GM19240 (cell line): ENCODE results near the gene DUX4.
"Not testable (repeated sequence)": the region's sequence is repeated elsewhere in the genome, so short reads cannot be mapped to it uniquely, and the experiment has no call there.

Experiments used
- DNase-seq: peaks from one replicate; pipeline ENCODE4 v3.0.0; 2011; ENCODE audit warnings: low spot score; ENCODE audit not compliant: insufficient read length

Gene DUX4

GRCh38 chr4:190173428-190173827, at the start of gene DUX4:
Gene DUX4, plus strand, starts transcription at chr4:190173774. Its CDS starts 0 bp downstream, at chr4:190173774.
- not testable (repeated sequence) for DNase-seq

- not testable (repeated sequence) for DNase-seq
Observed at GRCh38 chr4:190175436-190175835, 1.9 kb downstream of the DUX4 start.

DNA sequence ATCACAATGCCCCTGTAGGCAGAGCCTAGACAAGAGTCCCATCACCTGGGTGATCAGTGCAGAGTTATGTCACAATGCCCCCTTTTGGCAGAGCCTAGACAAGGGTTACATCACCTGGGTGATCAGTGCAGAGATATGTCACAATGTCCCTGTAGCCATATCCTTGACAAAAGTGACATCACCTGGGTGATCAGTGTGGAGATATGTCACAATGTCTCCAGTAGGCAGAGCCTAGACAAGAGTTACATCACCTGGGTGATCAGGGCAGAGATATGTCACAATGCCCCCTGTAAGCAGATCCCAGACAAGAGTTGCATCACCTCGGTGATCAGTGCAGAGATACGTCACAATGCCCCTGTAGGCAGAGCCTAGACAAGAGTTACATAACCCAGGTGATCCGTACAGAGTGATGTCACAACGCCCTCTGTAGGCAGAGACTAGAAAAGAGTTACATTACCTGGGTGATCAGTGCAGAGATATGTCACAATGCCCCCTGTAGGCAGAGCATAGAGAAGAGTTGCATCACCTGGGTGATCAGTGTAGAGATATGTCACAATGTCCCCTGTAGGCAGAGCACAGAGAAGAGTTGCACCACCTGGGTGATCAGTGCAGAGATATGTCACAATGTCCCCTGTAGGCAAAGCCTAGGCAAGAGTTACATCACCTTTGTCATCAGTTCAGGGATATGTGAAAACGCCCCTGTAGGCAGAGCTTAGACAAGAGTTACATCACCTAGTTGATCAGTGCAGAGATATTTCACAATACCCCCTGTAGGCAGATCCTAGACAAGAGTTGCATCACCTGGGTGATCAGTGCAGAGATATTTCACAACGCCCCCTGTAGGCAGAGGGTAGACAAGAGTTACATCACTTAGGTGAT, 4.4 kb downstream of the DUX4 start:
- not testable (repeated sequence) for DNase-seq

DNA sequence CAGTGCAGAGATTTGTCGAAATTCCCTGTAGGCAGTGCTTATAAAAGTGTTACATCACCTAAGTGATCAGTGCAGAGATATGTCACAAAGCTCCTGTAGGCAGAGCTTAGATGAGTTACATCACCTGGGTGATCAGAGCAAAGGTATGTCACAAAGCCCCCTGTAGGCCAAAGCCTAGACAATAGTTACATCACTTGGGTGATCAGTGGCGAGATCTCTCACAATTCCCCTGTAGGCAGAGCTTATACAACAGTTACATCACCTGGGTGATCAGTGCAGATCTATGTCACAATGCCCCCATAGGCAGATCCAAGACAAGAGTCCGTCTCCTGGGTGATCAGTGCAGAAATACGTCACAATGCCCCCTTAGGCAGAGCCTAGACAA, 5.0 kb downstream of the DUX4 start:
- DNase-seq, result not testable (repeated sequence)

- not testable (repeated sequence) for DNase-seq
Observed at GRCh38 chr4:190179030-190179739, 5.6 kb downstream of the DUX4 start.

GRCh38 chr4:190179740-190180094, 6.1 kb downstream of the DUX4 start:
- DNase-seq, result not testable (repeated sequence)

- DNase-seq, result not testable (repeated sequence)
Observed at GRCh38 chr4:190180947-190181346, 7.4 kb downstream of the DUX4 start.

- DNase-seq, result not testable (repeated sequence)
Observed at GRCh38 chr4:190181481-190182100, 8.0 kb downstream of the DUX4 start.

DNA sequence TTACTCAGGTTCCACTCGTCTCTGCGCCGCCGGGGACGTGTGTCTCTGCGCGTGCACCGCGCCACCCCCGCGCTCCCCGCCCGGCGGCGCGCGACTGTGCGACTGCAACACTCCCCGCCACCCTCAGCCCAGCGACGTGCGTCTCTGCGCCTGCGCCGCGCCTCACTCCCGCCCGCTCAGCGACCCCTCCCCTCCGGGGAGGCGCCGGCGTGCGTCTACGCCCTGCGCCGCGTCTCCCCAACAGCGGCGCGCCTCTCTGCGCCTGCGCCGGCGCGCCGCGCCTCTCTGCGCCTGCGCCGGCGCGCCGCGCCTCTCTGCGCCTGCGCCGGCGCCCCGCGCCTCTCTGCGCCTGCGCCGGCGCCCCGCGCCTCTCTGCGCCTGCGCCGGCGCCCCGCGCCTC, 29.9 kb downstream of the DUX4 start:
- not testable (repeated sequence) for DNase-seq
